ENCODE data around the gene NMNAT2. TPM values are rescaled to one million over a fixed set of nuclear protein-coding genes. Genes with fewer than 3 reads are reported as not detected.

The NMNAT2 gene
- total RNA-seq, 1 experiment from 2014 or later = 11.4 TPM

DNA sequence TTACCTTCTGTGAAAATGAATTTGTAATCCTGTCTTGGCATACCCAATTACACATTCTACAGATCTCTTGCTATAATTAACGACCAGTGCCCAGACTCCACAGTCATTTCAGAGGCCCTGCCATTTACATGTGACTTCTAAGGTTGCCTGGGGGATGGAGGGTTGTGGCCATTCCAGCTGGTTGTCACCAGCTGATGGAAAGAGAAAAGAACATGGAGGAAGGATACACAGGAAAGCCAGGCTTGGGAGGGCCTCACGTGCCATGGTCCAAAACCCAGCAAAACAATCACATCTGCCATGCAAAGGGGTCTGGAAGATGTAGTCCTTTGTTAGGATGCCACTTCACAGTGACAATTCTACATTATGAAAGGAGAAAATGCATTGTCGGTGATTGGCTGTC lies 172.8 kb downstream of the NMNAT2 start:
- Histone ChIP-seq H3K79me1 (ENCODE audit: insufficient read depth, low read depth, low read length, poor library complexity, severe bottlenecking) (no peaks in the 10 kb centered on the region), H3K23ac (ENCODE audit: insufficient read length, low read depth, low read length) (no peak overlapping the region), H2AFZ (ENCODE audit: low read length) (no peak overlapping the region), H3K27me3 (ENCODE audit: insufficient read depth, low read length) (no peaks in the 10 kb centered on the region), H4K5ac (ENCODE audit: insufficient read length, low read depth, low read length) (no peak overlapping the region), H3K4ac (ENCODE audit: low read depth, low read length) (no peak overlapping the region), H2BK20ac (ENCODE audit: low read depth, low read length, poor library complexity, severe bottlenecking) (no peak overlapping the region), H3K56ac (ENCODE audit: insufficient read length, low read depth, low read length) (no peak overlapping the region), H3K79me2 (ENCODE audit: insufficient read depth, low read length) (no peaks in the 10 kb centered on the region), H2BK12ac (ENCODE audit: insufficient read length, low read depth, low read length) (no peak overlapping the region), H2AK5ac (ENCODE audit: insufficient read length, low read length) (no peak overlapping the region), H3K18ac (ENCODE audit: insufficient read length, low read depth, low read length) (no peak overlapping the region), H2BK5ac (ENCODE audit: insufficient read length, low read length) (no peak overlapping the region), H2BK15ac (ENCODE audit: low read depth, low read length) (no peak overlapping the region), H3K4me1 (ENCODE audit: insufficient read depth, low read length) (no peaks in the 10 kb centered on the region), H3T11ph (ENCODE audit: low read length) (no peak overlapping the region), H4K20me1 (ENCODE audit: control insufficient read depth, insufficient read depth, insufficient read length) (no peaks in the 10 kb centered on the region), H3K14ac (ENCODE audit: insufficient read depth, low read length) (no peak overlapping the region), H4K91ac (ENCODE audit: insufficient read length, low read depth, low read length) (no peak overlapping the region), H4K8ac (replicated peaks; ENCODE audit: insufficient read length, low read depth, low read length) (no peak overlapping the region), H3K9me3 (ENCODE audit: control insufficient read depth, low read depth, low read length) (no peaks in the 10 kb centered on the region), H2BK120ac (ENCODE audit: low read depth, low read length, poor library complexity, severe bottlenecking) (no peak overlapping the region), H3K9ac (ENCODE audit: extremely low read depth, insufficient read length, low read length) (no peak overlapping the region), H3K27ac (ENCODE audit: insufficient read length, low read depth, low read length) (no peak overlapping the region), H3K23me2 (ENCODE audit: insufficient read length, low read depth, low read length, poor library complexity, severe bottlenecking) (no peaks in the 10 kb centered on the region), H3K4me2 (ENCODE audit: insufficient read depth, insufficient read length, low read length) (no peak overlapping the region)
- peaks cover 0 to 2% of the 10 kb centered on the region in 2 experiments; a peak in 2 of 5 replicates for H3K9me3 Mint-ChIP-seq
- DNase-seq = no peak
- peaks cover 2 to 12% (median 10%) of the 10 kb centered on the region in 3 experiments; a peak in 5 of 7 replicates for H3K36me3 Mint-ChIP-seq (ENCODE audit: insufficient read depth in 1 of 3, low read depth in 3 of 3)
- no peak overlapping the region for H3K27ac Mint-ChIP-seq
- H3K4me3 Mint-ChIP-seq = no peak overlapping the region
- no peaks in the 10 kb centered on the region for H3K27me3 Mint-ChIP-seq (ENCODE audit: low read depth)
- peaks cover 3 to 12% of the 10 kb centered on the region in 2 experiments; a peak in 2 of 4 replicates for H3K4me1 Mint-ChIP-seq
- WGBS (ENCODE audit: extremely low coverage, insufficient read length, low lambda C conversion rate) = no CpG with 5 or more reads among the region's 3 CpGs
- TF ChIP-seq, protein P1, sequence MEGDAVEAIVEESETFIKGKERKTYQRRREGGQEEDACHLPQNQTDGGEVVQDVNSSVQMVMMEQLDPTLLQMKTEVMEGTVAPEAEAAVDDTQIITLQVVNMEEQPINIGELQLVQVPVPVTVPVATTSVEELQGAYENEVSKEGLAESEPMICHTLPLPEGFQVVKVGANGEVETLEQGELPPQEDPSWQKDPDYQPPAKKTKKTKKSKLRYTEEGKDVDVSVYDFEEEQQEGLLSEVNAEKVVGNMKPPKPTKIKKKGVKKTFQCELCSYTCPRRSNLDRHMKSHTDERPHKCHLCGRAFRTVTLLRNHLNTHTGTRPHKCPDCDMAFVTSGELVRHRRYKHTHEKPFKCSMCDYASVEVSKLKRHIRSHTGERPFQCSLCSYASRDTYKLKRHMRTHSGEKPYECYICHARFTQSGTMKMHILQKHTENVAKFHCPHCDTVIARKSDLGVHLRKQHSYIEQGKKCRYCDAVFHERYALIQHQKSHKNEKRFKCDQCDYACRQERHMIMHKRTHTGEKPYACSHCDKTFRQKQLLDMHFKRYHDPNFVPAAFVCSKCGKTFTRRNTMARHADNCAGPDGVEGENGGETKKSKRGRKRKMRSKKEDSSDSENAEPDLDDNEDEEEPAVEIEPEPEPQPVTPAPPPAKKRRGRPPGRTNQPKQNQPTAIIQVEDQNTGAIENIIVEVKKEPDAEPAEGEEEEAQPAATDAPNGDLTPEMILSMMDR (conservative IDR thresholded peaks at IDR 0.05) = no peak
